Activated naive CD8-positive, alpha-beta T cell treated with anti-CD3 and anti-CD28 coated beads, Interleukin-2, amount 10 ng/mL, durations not matched to agents 7 days and 5 days (primary cell): ENCODE data around the gene CASR. TPM values are rescaled to one million over a fixed set of nuclear protein-coding genes. Genes with fewer than 3 reads are reported as not detected.
A peak's percentile ranks its signal among the peaks of the same experiment; 100 is the strongest.

ENCODE experiments used
- ATAC-seq: fragments of 150-1000 bp; cut with Tn5 transposase; one replicate; pipeline ENCODE4 v1.10.0; 2021; ENCODE audit warnings: low read depth, moderate library complexity
- POLR2A ChIA-PET: fragments of 350-600 bp; sonication (Branson Sonifier 250); formaldehyde crosslinking; loops from one replicate; lab custom pipeline; 2021; ENCODE audit warnings: antibody characterized with exemption; lab: Charles Lee
- DNase-seq: peaks from one replicate; pipeline ENCODE4 v3.0.0; 2021
- H3K27ac Mint-ChIP-seq: one replicate; pipeline ENCODE4 v1.8.0; 2022; ENCODE audit warnings: mild to moderate bottlenecking, mixed read lengths
- H3K27me3 Mint-ChIP-seq: one replicate; pipeline ENCODE4 v1.8.0; 2022; ENCODE audit warnings: mild to moderate bottlenecking, moderate library complexity, mixed read lengths
- H3K36me3 Mint-ChIP-seq: one replicate; pipeline ENCODE4 v1.8.0; 2021; ENCODE audit warnings: mild to moderate bottlenecking, mixed read lengths
- H3K4me1 Mint-ChIP-seq: one replicate; pipeline ENCODE4 v1.8.0; 2021; ENCODE audit warnings: mixed read lengths
- H3K4me3 Mint-ChIP-seq: one replicate; pipeline ENCODE4 v1.8.0; 2022; ENCODE audit warnings: mild to moderate bottlenecking, moderate library complexity, mixed read lengths
- H3K9me3 Mint-ChIP-seq: one replicate; pipeline ENCODE4 v1.8.0; 2021; ENCODE audit warnings: mixed read lengths
- total RNA-seq, 2 experiments: library from RNA; stranded (reverse); gene quantifications; one replicate each; pipeline ENCODE4 v1.2.3, GENCODE V29; 2021

The CASR gene
- total RNA-seq, 2 experiments from 2014 or later, result not detected

DNA sequence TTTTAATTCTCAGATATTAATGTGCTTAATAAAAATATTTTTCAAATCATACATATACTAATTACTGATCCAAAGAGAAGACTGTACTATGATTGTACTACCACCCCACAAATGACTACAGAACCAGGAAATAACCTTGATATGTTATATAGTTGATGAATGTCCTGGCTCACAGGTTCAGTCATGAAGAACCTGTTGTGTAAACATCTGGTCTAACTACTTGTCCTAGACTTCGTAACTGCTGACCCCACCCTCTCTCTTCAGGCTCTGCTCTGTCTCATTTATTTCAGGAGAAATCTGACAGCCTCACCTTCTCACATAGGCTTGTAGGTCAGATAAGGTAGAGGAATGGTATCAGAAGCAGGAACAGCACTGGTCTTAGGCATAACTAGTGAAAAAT, 126.9 kb downstream of the CASR start:
- H3K9me3 Mint-ChIP-seq, result no peaks in the 10 kb centered on the region
- no peak overlapping the region for H3K27ac Mint-ChIP-seq
- H3K27me3 Mint-ChIP-seq, result peaks cover 16% of the 10 kb centered on the region
- peaks cover 8% of the 10 kb centered on the region for H3K4me1 Mint-ChIP-seq
- POLR2A ChIA-PET, result interaction anchor here (0.6 kb wide), 1 partner anchor 110 kb away, joined by 7 read pairs; no protein-coding TSS in a partner anchor
- DNase-seq, result no peak
- H3K4me3 Mint-ChIP-seq, result no peak overlapping the region
- no peak for ATAC-seq
- no peaks in the 10 kb centered on the region for H3K36me3 Mint-ChIP-seq

DNA sequence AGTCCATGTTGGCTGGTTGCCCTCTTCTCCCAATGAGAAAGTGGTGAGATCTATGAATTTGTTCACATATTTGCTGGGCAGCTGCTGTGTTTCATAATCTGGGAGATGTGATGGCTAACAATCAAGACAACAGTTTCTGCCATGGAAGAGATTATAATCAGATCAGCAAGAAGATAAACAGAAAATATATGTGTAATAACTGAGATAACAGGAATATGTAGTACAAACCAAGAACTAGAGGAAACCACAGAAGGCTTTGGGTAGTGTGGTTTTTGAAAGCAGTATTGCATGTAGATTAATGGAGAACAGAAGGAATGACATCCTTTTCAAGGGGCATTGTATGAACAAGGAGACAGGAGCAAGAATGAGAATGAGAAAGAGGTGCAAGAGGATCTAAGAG, 129.4 kb downstream of the CASR start:
- H3K36me3 Mint-ChIP-seq, result no peaks in the 10 kb centered on the region
- ATAC-seq (no peak), DNase-seq (no peak)
- peak overlapping the region; percentile 10 for H3K27ac Mint-ChIP-seq
- H3K9me3 Mint-ChIP-seq, result peaks cover 1% of the 10 kb centered on the region
- peak overlapping the region; percentile 5 for H3K4me3 Mint-ChIP-seq
- peaks cover 16% of the 10 kb centered on the region for H3K27me3 Mint-ChIP-seq
- POLR2A ChIA-PET, result interaction anchor here (1.2 kb wide), 1 partner anchor 9 kb away, joined by 3 read pairs; no protein-coding TSS in a partner anchor
- peaks cover 8% of the 10 kb centered on the region for H3K4me1 Mint-ChIP-seq

DNA sequence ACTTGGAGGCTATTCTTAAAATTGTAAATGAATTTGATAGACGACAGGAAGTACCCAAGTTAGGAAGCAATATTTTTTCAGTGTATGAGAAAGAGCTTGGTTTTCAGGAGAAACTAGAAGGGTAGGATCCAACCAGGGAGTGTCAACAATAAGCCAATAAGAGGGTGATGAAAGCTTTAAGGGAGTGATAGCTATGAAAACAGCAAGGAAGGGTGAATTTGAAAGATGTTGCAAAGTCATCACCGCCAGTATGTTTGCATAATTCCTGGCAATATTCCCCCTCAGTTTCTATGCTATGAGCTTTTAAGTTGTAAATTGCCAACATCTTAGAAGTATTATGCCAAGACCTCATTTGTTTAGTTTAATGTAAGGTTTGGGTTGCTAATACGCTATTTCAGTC, 129.8 kb downstream of the CASR start:
- H3K36me3 Mint-ChIP-seq, result no peaks in the 10 kb centered on the region
- H3K27ac Mint-ChIP-seq, result no peak overlapping the region
- ATAC-seq (no peak), DNase-seq (no peak)
- POLR2A ChIA-PET, result interaction anchor here (0.7 to 1.2 kb wide), 2 partner anchors 8 to 9 kb away, joined by 3 read pairs; no protein-coding TSS in a partner anchor
- H3K4me1 Mint-ChIP-seq, result peaks cover 9% of the 10 kb centered on the region
- peaks cover 5% of the 10 kb centered on the region for H3K9me3 Mint-ChIP-seq
- no peak overlapping the region for H3K4me3 Mint-ChIP-seq
- peaks cover 12% of the 10 kb centered on the region for H3K27me3 Mint-ChIP-seq

DNA sequence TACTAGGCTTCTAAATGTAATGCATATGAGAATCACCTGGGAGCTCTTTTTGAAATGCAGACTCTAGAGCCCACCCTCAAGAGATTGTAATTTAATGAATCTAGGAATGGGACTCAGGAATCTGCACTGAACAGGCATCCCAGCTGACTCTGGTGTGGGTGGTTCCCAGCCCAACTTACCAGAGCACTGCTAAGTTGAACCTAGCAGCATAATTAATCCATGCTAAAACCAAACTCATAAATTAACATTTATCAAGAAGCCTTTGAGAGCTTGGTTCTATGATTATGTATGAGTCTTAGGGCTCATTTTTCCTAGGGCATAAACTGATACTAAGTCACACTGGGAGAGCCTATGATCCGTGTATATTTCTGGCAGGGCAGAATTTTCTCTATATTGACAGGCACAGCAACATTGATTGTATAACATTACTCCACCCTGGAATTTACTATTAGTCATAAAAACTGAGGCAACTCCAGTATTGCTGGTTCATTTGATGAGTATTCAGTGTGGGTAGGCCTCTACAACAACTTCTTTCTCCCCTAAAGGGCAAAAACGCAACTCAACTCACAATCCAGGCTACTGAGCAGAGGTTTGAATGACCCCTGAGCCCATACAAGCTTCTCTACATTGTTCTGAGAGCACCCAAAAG, 130.9 kb downstream of the CASR start:
- Mint-ChIP-seq H3K4me3 (no peak overlapping the region), H3K27ac (no peak overlapping the region), H3K36me3 (no peaks in the 10 kb centered on the region), H3K9me3 (peaks cover 7% of the 10 kb centered on the region), H3K4me1 (peaks cover 12% of the 10 kb centered on the region), H3K27me3 (peaks cover 6% of the 10 kb centered on the region)
- ATAC-seq (no peak), DNase-seq (no peak)
- POLR2A ChIA-PET, result no interaction called here

DNA sequence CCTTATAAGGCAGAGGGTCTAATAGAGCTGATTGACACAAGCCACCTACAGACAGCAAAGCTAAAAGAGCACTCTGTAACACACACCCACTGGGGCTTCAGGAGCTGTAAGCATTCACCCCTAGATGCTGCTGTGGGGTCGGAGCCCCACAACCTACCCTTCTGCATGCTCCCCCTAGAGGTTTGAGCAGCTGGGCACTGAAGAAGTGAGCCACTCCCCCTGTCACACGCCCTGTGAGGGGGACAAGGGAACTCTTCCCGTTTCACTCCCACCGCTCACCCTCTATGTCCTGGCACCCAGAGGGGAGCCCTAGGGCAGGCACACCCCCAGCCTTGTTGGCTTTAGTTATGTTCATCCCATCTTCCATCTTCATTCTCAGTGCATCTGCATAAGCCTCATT, 132.2 kb downstream of the CASR start:
- Mint-ChIP-seq H3K27ac (no peak overlapping the region), H3K4me1 (peaks cover 12% of the 10 kb centered on the region)
- ATAC-seq, result no peak

DNA sequence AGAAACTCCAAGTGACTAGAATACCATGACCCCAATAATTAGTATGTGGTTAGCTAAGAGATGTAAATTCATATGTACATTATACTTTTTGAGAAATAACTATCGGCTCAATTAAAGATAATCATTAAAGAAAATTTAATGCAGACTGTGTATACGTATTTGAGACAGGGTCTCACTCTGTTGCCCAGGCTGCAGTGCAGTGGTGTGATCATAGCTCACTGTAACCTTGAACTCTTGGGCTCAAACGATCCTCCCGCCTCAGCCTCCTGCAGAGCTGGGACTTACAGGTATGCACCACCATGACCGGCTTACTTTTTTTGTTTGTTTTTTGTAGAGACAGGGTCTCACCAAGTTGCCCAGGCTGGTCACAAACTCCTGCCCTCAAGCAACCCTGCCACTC, 132.9 kb downstream of the CASR start:
- POLR2A ChIA-PET, result no interaction called here
- H3K36me3 Mint-ChIP-seq, result peaks cover 6% of the 10 kb centered on the region
- ATAC-seq, result no peak
- peaks cover 17% of the 10 kb centered on the region for H3K4me1 Mint-ChIP-seq
- H3K9me3 Mint-ChIP-seq, result peaks cover 12% of the 10 kb centered on the region
- no peak overlapping the region for H3K4me3 Mint-ChIP-seq
- no peak overlapping the region for H3K27ac Mint-ChIP-seq
- peaks cover 3% of the 10 kb centered on the region for H3K27me3 Mint-ChIP-seq
- no peak for DNase-seq

More for the DNA sequence above, 132.2 kb downstream of the CASR start:
- Mint-ChIP-seq H3K4me3 (no peak overlapping the region), H3K9me3 (peaks cover 12% of the 10 kb centered on the region), H3K27me3 (peaks cover 6% of the 10 kb centered on the region), H3K36me3 (peaks cover 6% of the 10 kb centered on the region)
- POLR2A ChIA-PET, result no interaction called here
- no peak for DNase-seq

DNA sequence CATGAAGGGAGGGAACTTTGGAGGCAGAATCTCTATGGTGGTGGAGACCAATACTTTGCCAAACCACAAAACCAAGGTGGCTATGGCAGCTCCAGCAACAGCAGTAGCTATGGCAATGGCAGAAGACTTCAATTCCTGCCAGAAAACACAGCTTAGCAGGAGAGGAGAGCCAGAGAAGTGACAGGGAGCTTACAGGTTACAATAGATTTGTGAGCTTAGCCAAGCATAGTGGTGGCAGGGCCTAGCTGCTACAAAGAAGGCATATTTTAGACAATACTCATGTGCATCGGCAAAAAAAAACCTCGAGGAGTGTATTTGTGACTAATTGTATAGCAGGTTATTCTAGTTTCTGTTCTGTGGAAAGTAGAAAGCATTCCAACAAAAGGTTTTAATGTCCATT, 135.2 kb downstream of the CASR start:
- Mint-ChIP-seq H3K9me3 (peaks cover 12% of the 10 kb centered on the region), H3K4me1 (peaks cover 24% of the 10 kb centered on the region), H3K36me3 (peaks cover 9% of the 10 kb centered on the region), H3K27ac (no peak overlapping the region), H3K4me3 (no peak overlapping the region), H3K27me3 (peaks cover 3% of the 10 kb centered on the region)
- POLR2A ChIA-PET, result no interaction called here
- no peak for DNase-seq
- ATAC-seq, result no peak

DNA sequence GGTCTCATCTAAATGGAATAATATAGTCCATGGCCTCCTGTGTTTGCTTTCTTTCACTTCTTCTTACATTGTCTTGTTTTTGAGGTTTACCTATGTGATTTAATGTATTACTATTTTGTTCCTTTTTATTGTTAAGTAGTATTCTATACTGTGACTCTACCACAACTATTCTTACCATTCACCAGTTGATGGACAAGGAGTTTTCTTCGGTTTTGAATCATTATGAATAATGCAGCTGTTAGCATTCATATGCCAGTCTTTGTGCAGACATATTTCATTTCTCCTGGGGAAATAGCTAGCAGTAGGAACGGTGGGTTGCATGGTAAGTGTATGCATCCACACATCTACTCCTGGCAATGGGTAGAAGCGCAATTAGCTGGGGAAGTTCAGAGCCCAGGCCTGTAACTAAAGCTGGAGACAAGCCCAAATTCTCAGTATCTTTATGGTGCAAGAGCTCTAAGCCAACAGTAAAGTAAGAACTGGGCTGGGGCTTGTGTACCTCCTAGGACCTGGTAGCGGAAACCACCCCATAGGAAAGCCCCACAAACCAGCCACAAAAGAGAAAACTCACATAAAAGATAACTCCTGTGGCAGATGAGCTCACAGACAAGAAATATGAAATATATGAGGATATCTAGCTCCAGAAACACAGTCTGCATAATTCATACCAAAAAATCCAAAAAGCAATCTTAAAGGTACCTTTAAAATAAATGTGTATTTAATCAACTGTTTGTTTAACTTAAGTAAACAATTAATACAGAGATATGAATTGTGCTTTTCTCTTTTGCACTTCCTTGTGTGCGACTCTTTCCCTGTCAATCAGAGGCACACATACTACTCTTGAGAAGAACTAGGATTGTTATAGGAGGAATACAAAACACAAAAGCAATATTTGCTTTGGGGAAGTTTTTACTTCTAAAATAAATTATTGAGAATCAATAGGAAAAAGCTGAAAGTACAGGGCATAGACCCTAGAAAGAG, 138.9 kb downstream of the CASR start:
- peaks cover 27% of the 10 kb centered on the region for H3K4me1 Mint-ChIP-seq
- ATAC-seq (peak; percentile 94), DNase-seq (no peak)
- H3K9me3 Mint-ChIP-seq, result peaks cover 12% of the 10 kb centered on the region
- H3K27ac Mint-ChIP-seq, result peak overlapping the region; percentile 30
- peak overlapping the region; percentile 56 for H3K4me3 Mint-ChIP-seq
- H3K27me3 Mint-ChIP-seq, result peaks cover 13% of the 10 kb centered on the region
- H3K36me3 Mint-ChIP-seq, result peaks cover 9% of the 10 kb centered on the region
- POLR2A ChIA-PET, result interaction anchor here (0.9 kb wide), 1 partner anchor 9 kb away, joined by 3 read pairs; no protein-coding TSS in a partner anchor

DNA sequence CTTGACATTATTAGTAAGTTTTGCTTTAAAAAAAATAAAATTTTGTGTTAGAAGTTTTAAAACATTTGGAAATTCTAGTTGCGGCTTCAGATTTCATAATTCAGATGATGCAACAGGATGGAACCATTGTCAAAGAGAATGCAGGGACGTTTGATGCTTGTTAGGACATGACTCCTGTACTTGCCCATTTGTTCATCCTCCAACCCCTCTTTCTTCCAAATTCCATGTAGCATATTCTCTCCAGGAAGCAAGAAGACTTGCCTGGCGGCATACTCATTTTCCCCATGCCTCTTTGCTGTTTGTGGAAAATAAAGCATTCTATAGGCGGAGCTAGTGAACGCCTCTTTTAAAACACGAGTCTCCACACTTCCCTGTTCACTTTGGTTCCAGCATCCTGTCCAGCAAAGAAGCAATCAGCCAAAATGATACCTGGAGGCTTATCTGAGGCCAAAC, 141.4 kb downstream of the CASR start, which contains the start of gene CSTA:
TSS of gene CSTA (plus strand) at position 378 of the 453 bp plus-strand sequence. CDS start at position 423, 45 bp downstream.
- peaks cover 11% of the 10 kb centered on the region for H3K27me3 Mint-ChIP-seq

DNA sequence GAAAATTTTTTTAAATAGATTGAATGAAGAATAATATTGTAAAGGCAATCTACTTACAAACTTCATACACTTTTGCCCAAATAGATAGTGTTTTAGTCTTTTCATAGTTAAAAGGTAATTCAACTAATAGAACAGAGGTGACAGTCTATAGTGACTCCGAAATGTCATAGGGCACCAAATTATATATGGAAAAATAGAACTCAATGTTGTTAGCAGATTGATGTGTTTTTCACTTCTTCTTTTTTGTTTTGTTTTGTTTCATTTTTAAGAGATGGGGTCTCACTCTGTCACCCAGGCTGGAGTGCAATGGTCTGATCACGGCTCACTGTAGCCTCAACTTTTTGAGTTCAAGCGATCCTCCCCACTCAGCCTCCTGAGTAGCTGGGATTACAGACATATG, 142.3 kb downstream of the CASR start:
- Mint-ChIP-seq H3K4me1 (peaks cover 23% of the 10 kb centered on the region), H3K27ac (no peak overlapping the region), H3K4me3 (no peak overlapping the region), H3K9me3 (no peaks in the 10 kb centered on the region), H3K27me3 (peaks cover 18% of the 10 kb centered on the region), H3K36me3 (peaks cover 3% of the 10 kb centered on the region)
- POLR2A ChIA-PET, result no interaction called here
- ATAC-seq, result no peak
- DNase-seq, result no peak

More for the DNA sequence above, 141.4 kb downstream of the CASR start, which contains the start of gene CSTA:
- peaks cover 6% of the 10 kb centered on the region for H3K36me3 Mint-ChIP-seq
- no peak within 1 kb of the TSS for H3K27ac Mint-ChIP-seq
- POLR2A ChIA-PET, result no interaction called here
- H3K9me3 Mint-ChIP-seq, result peaks cover 3% of the 10 kb centered on the region
- no peak within 1 kb of the TSS for H3K4me3 Mint-ChIP-seq
- no peak for DNase-seq
- peaks cover 23% of the 10 kb centered on the region for H3K4me1 Mint-ChIP-seq
- no peak for ATAC-seq

DNA sequence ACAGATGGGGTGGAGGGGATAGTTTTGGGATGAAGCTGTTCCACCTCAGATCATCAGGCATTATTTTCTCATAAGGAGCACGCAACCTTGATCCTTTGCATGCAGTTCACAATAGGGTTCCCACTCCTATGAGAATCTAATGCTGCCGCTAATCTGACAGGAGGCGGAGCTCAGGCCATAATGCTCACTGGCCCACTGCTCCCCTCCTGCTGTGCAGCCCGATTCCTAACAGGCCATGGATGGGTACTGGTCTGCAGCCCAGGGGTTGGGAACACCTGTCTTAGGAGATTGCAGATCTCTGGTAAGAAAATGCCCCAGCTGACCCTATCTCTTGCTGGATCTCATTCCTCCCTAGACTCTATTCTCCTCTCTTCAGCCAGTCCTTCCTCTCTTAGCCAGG, 148.4 kb downstream of the CASR start:
- POLR2A ChIA-PET, result no interaction called here
- Mint-ChIP-seq H3K36me3 (no peaks in the 10 kb centered on the region), H3K27me3 (peaks cover 39% of the 10 kb centered on the region), H3K4me3 (no peak overlapping the region), H3K27ac (no peak overlapping the region), H3K9me3 (no peaks in the 10 kb centered on the region), H3K4me1 (no peaks in the 10 kb centered on the region)
- DNase-seq (no peak), ATAC-seq (no peak)

DNA sequence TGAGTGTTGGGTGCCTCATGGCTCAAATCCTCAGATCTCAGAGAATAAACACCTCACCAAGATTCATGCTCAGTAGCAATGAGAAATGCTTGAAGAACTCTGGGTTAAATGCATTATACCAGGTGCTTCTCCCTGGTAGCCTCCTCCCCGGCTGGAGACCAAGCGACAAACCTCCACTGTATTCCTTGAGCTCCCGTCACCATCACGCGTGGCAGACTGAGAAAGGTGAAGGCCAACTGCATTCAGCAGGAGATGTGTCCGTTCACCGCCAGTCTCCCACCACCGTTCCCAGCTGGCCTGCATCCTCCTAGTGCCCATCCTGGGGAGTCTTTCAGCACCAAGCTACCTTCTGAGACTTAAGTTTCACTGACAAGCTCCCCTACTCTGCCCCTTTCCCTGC, 149.1 kb downstream of the CASR start:
- H3K4me1 Mint-ChIP-seq, result no peaks in the 10 kb centered on the region
- no peak overlapping the region for H3K4me3 Mint-ChIP-seq
- H3K36me3 Mint-ChIP-seq, result no peaks in the 10 kb centered on the region
- POLR2A ChIA-PET, result no interaction called here
- no peak for DNase-seq
- no peaks in the 10 kb centered on the region for H3K9me3 Mint-ChIP-seq
- ATAC-seq, result no peak
- no peak overlapping the region for H3K27ac Mint-ChIP-seq
- H3K27me3 Mint-ChIP-seq, result peaks cover 39% of the 10 kb centered on the region
